SK-N-SH (cell line): Measurements from ENCODE around the gene ZNF697. TPM values are rescaled to one million over a fixed set of nuclear protein-coding genes. Genes with fewer than 3 reads are reported as not detected.

Source experiments
- CTCF ChIA-PET: fragments of 300-600, 350-600 bp; formaldehyde crosslinking; extraction: SDS; loops from one replicate; lab custom pipeline; 2021; lab: Yijun Ruan, JAX
- POLR2A ChIA-PET: fragments of 350-600 bp; sonication (Branson Sonifier 250); formaldehyde crosslinking; extraction: SDS; loops from one replicate; lab custom pipeline; 2020; ENCODE audit warnings: antibody characterized with exemption, inconsistent platforms; lab: Yijun Ruan, JAX
- DNase-seq: peaks from one replicate; pipeline ENCODE4 v3.0.0; 2012
- H2AFZ ChIP-seq: fragments of 200-600 bp; sonication (generic); 2 replicates; pipeline ENCODE4 v1.8.1; 2016; ENCODE audit warnings: antibody characterized with exemption, mild to moderate bottlenecking, low read depth
- H3F3A ChIP-seq: fragments of 200-600 bp; sonication (generic); replicated peaks from 2 replicates; pipeline ENCODE3; 2016; ENCODE audit warnings: antibody characterized with exemption, mild to moderate bottlenecking; ENCODE audit not compliant: insufficient read depth
- H3K27ac ChIP-seq, 2 experiments: fragments of 200-500 bp in 1 of 2; fragments of 200-600 bp in 1 of 2; sonication (Bioruptor generic) in 1 of 2; sonication (generic), shearing (Covaris generic) in 1 of 2; 2 replicates each; pipeline versions ENCODE4 v1.5.1 to v1.6.1; 2014 to 2016; ENCODE audit warnings: low read depth in 2 of 2, inconsistent platforms in 1 of 2, low read length in 1 of 2, mild to moderate bottlenecking in 1 of 2, mixed read lengths in 1 of 2
- H3K27me3 ChIP-seq: fragments of 200-600 bp; sonication (generic), shearing (Covaris generic); 2 replicates; pipeline ENCODE4 v1.6.1; 2016; ENCODE audit warnings: mixed run types; ENCODE audit not compliant: insufficient read depth
- H3K36me3 ChIP-seq, 2 experiments: fragments of 200-500 bp in 1 of 2; fragments of 200-600 bp in 1 of 2; sonication (Bioruptor generic) in 1 of 2; sonication (generic) in 1 of 2; replicated peaks in 1 of 2; 2 replicates each; pipeline versions ENCODE3 to v1.5.1; 2014 to 2016; ENCODE audit warnings: low read length in 1 of 2, mild to moderate bottlenecking in 1 of 2; ENCODE audit not compliant: insufficient read depth in 2 of 2, control insufficient read depth in 1 of 2
- H3K4me1 ChIP-seq, 2 experiments: fragments of 200-500 bp in 1 of 2; fragments of 200-600 bp in 1 of 2; sonication (Bioruptor generic) in 1 of 2; sonication (generic), shearing (Covaris generic) in 1 of 2; 2 replicates each; pipeline versions ENCODE4 v1.5.1 to v1.6.1; 2014 to 2016; ENCODE audit warnings: low read depth in 1 of 2, low read length in 1 of 2, mixed run types in 1 of 2; ENCODE audit not compliant: insufficient read depth in 2 of 2, control insufficient read depth in 1 of 2
- H3K4me2 ChIP-seq: fragments of 200-600 bp; sonication (generic), shearing (Covaris generic); 2 replicates; pipeline ENCODE4 v1.6.1; 2017; ENCODE audit warnings: mixed run types
- H3K4me3 ChIP-seq, 2 experiments: fragments of 200-500 bp in 1 of 2; fragments of 200-600 bp in 1 of 2; sonication (Bioruptor generic) in 1 of 2; sonication (generic), shearing (Covaris generic) in 1 of 2; 2 replicates each; pipeline versions ENCODE4 v1.5.1 to v1.8.1; 2014 to 2016; ENCODE audit warnings: low read depth in 2 of 2, inconsistent platforms in 1 of 2, low read length in 1 of 2, mild to moderate bottlenecking in 1 of 2, mixed read lengths in 1 of 2, moderate library complexity in 1 of 2
- H3K79me2 ChIP-seq: fragments of 200-600 bp; sonication (generic); 2 replicates; pipeline ENCODE4 v1.8.1; 2017; ENCODE audit warnings: mild to moderate bottlenecking; ENCODE audit not compliant: insufficient read depth
- H3K9ac ChIP-seq: fragments of 200-600 bp; sonication (generic); 2 replicates; pipeline ENCODE4 v1.6.1; 2017; ENCODE audit warnings: mixed run types
- H3K9me2 ChIP-seq: fragments of 200-600 bp; sonication (generic); 2 replicates; pipeline ENCODE4 v1.6.1; 2017; ENCODE audit warnings: mixed run types
- H3K9me3 ChIP-seq: fragments of 200-600 bp; sonication (generic); 2 replicates; pipeline ENCODE4 v1.6.1; 2017; ENCODE audit warnings: mixed run types, mild to moderate bottlenecking, moderate library complexity
- H4K20me1 ChIP-seq: fragments of 200-600 bp; sonication (generic); 2 replicates; pipeline ENCODE4 v1.6.1; 2017; ENCODE audit warnings: mild to moderate bottlenecking, mixed run types; ENCODE audit not compliant: insufficient read depth
- CHD2 ChIP-seq: fragments of 150-350 bp; IDR thresholded peaks from 2 replicates; pipeline ENCODE4 v1.6.1; 2018; ENCODE audit warnings: low read length; ENCODE audit not compliant: partially characterized antibody
- ELF1 ChIP-seq: IDR thresholded peaks from 2 replicates; pipeline ENCODE4 v1.4.0; 2012
- EP300 ChIP-seq, 2 experiments: IDR thresholded peaks; 2 replicates each; pipeline versions ENCODE4 v1.4.0 to v1.6.1; 2012; ENCODE audit warnings: borderline replicate concordance in 1 of 2, low read depth in 1 of 2, low read length in 1 of 2
- FOSL2 ChIP-seq: IDR thresholded peaks from 2 replicates; pipeline ENCODE4 v1.4.0; 2012; ENCODE audit warnings: low read depth, mild to moderate bottlenecking, moderate library complexity, borderline replicate concordance
- FOXJ3 ChIP-seq: sonication (generic); formaldehyde crosslinking; IDR thresholded peaks from 2 replicates; pipeline ENCODE4 v1.5.1; 2020; ENCODE audit warnings: mild to moderate bottlenecking, missing genetic modification reagents
- FOXM1 ChIP-seq: IDR thresholded peaks from 2 replicates; pipeline ENCODE4 v1.4.0; 2012; ENCODE audit warnings: low read depth, mild to moderate bottlenecking
- IRF3 ChIP-seq: fragments of 150-350 bp; IDR thresholded peaks from 2 replicates; pipeline ENCODE4 v1.6.1; 2016; ENCODE audit warnings: mild to moderate bottlenecking, low read depth, low read length
- JUND ChIP-seq: IDR thresholded peaks from 2 replicates; pipeline ENCODE4 v1.4.0; 2012
- MAX ChIP-seq: IDR thresholded peaks from 2 replicates; pipeline ENCODE4 v1.4.0; 2012; ENCODE audit warnings: low read depth
- MXI1 ChIP-seq: IDR thresholded peaks from 2 replicates; pipeline ENCODE4 v1.6.1; 2012; ENCODE audit warnings: mild to moderate bottlenecking, low read depth, low read length, improper control_type of control experiment
- NFIC ChIP-seq: IDR thresholded peaks from 2 replicates; pipeline ENCODE4 v1.4.0; 2012; ENCODE audit warnings: borderline replicate concordance
- PBX3 ChIP-seq: IDR thresholded peaks from 2 replicates; pipeline ENCODE4; 2012
- RCOR1 ChIP-seq: fragments of 150-350 bp; IDR thresholded peaks from 2 replicates; pipeline ENCODE4 v1.6.1; 2017; ENCODE audit warnings: antibody characterized with exemption, low read length
- SIN3A ChIP-seq: IDR thresholded peaks from 2 replicates; pipeline ENCODE4 v1.6.1; 2012; ENCODE audit warnings: low read depth, mild to moderate bottlenecking, low read length, moderate library complexity, borderline replicate concordance
- TCF12 ChIP-seq: IDR thresholded peaks from 2 replicates; pipeline ENCODE4 v1.4.0; 2012
- TEAD4 ChIP-seq: IDR thresholded peaks from 2 replicates; pipeline ENCODE4 v1.4.0; 2012; ENCODE audit warnings: mild to moderate bottlenecking, borderline replicate concordance; ENCODE audit not compliant: insufficient read depth
- USF2 ChIP-seq: fragments of 150-350 bp; IDR thresholded peaks from 2 replicates; pipeline ENCODE4 v1.6.1; 2017; ENCODE audit warnings: antibody characterized with exemption, low read length, low read depth, borderline replicate concordance
- YY1 ChIP-seq: IDR thresholded peaks from 2 replicates; pipeline ENCODE4 v1.4.0; 2012; ENCODE audit warnings: low read depth, mild to moderate bottlenecking
- ZBTB33 ChIP-seq: IDR thresholded peaks from 2 replicates; pipeline ENCODE4 v1.4.0; 2012; ENCODE audit warnings: low read depth, borderline replicate concordance
- WGBS: methylation state at CpG from one replicate; pipeline ENCODE4 v1.1.6; 2017; ENCODE audit warnings: low lambda C conversion rate; 5-methylcytosine and 5-hydroxymethylcytosine counted together
- polyA plus RNA-seq, 3 experiments: library from polyadenylated mRNA; depleted of rRNA; stranded (reverse); fragments of >200 nt; gene quantifications; 2 replicates each; pipeline ENCODE4 v1.2.3, GENCODE V29; 2012

ZNF697 gene
- polyA plus RNA-seq, 1 of the 3 experiments (the other 2 are of a cell fraction) = 3.4 TPM

GRCh38 chr1:119647228-119647733 is 785 bp downstream of the ZNF697 start:
- H3K27ac ChIP-seq = peak overlapping the region; percentile 96
- H3K27me3 ChIP-seq = no peaks in the 10 kb centered on the region
- H4K20me1 ChIP-seq = peaks cover 7% of the 10 kb centered on the region
- WGBS = 3% methylated on average over 16 of the region's 18 CpGs
- peak overlapping the region; percentile 96 for H3K4me2 ChIP-seq
- H3F3A ChIP-seq = peaks cover 18% of the 10 kb centered on the region
- peak overlapping the region; percentile 97 to 98 for H3K4me3 ChIP-seq
- TF ChIP-seq USF2 = no peak
- no peak for TF ChIP-seq RCOR1
- 0 out of 4 replicates have a peak, but pooled peaks of 1 of the 2 experiments have one; percentile 2 for TF ChIP-seq EP300 (IDR thresholded peaks at IDR 0.05; ENCODE audit: borderline replicate concordance in 1 of 2, low read depth in 1 of 2, low read length in 1 of 2)
- no peak for TF ChIP-seq PBX3
- TF ChIP-seq MAX = 0 out of 2 replicates have a peak, but pooled peaks have one; percentile 40
- no peak for TF ChIP-seq YY1
- TF ChIP-seq MXI1 = peak; percentile 78
- no peaks in the 10 kb centered on the region for H3K9me2 ChIP-seq
- peaks cover 0 to 5% of the 10 kb centered on the region in 2 experiments for H3K36me3 ChIP-seq
- DNase-seq = peak; percentile 51
- peaks cover 54% of the 10 kb centered on the region for H3K79me2 ChIP-seq
- H3K4me1 ChIP-seq = peaks cover 5 to 11% of the 10 kb centered on the region in 2 experiments; a peak in 3 of 4 replicates
- POLR2A ChIA-PET = interaction anchor here (0.6 to 2.7 kb wide), 6 partner anchors 8 to 65 kb away, joined by 3 to 8 read pairs (median 6); partner anchors contain the start of gene PHGDH
- CTCF ChIA-PET = interaction anchor here (0.6 to 6.3 kb wide), 15 partner anchors 8 to 67 kb away, joined by 3 to 66 read pairs (median 13); no protein-coding TSS in a partner anchor
- no peaks in the 10 kb centered on the region for H3K9me3 ChIP-seq
- peak overlapping the region; percentile 89 for H2AFZ ChIP-seq
- peak overlapping the region; percentile 94 for H3K9ac ChIP-seq

GRCh38 chr1:119646521-119647227 is 1.4 kb downstream of the ZNF697 start:
- peaks cover 5 to 11% of the 10 kb centered on the region in 2 experiments; a peak in 3 of 4 replicates for H3K4me1 ChIP-seq
- no peak for DNase-seq
- no peaks in the 10 kb centered on the region for H3K9me3 ChIP-seq
- peak overlapping the region; percentile 94 for H3K9ac ChIP-seq
- no peaks in the 10 kb centered on the region for H3K9me2 ChIP-seq
- H3K4me3 ChIP-seq = peak overlapping the region; percentile 97 to 98
- H3K36me3 ChIP-seq = peaks cover 5% of the 10 kb centered on the region in 2 experiments
- H3K27ac ChIP-seq = peak overlapping the region; percentile 96; a peak in 3 of 4 replicates
- H3K79me2 ChIP-seq = peaks cover 60% of the 10 kb centered on the region
- peak overlapping the region; percentile 96 for H3K4me2 ChIP-seq
- H3K27me3 ChIP-seq = no peaks in the 10 kb centered on the region
- WGBS = 23% methylated on average over 15 of the region's 15 CpGs
- peaks cover 18% of the 10 kb centered on the region for H3F3A ChIP-seq
- no peak overlapping the region; the same call in 1 of the 2 replicates for H2AFZ ChIP-seq
- TF ChIP-seq ELF1 (no peak), FOXJ3 (CRISPR knock-in tag) (no peak), RCOR1 (no peak), JUND (no peak), CHD2 (no peak), FOSL2 (peak; percentile 18; the same call in 1 of the 2 replicates), ZBTB33 (no peak), EP300 (IDR thresholded peaks at IDR 0.05; ENCODE audit: borderline replicate concordance in 1 of 2, low read depth in 1 of 2, low read length in 1 of 2) (peak in 1 of 2 experiments; percentile 4; a peak in 1 of 4 replicates), TEAD4 (no peak), TCF12 (peak; percentile 26; the same call in 1 of the 2 replicates), SIN3A (no peak), IRF3 (no peak), FOXM1 (no peak), NFIC (peak; percentile 45; the same call in 1 of the 2 replicates)
- ChIA-PET POLR2A (interaction anchor here (0.6 to 2.7 kb wide), 4 partner anchors 12 to 65 kb away, joined by 3 to 7 read pairs (median 6); partner anchors contain the start of gene PHGDH), CTCF (interaction anchor here (0.6 to 6.3 kb wide), 16 partner anchors 8 to 67 kb away, joined by 3 to 66 read pairs (median 10); no protein-coding TSS in a partner anchor)
- H4K20me1 ChIP-seq = peaks cover 12% of the 10 kb centered on the region
